GM12891 (cell line): Measurements from ENCODE around the gene UGT1A6.

ENCODE experiments used
- DNase-seq: peaks from one replicate; pipeline ENCODE4 v3.0.0; 2011; ENCODE audit warnings: low spot score; ENCODE audit not compliant: insufficient read length
- FAIRE-seq: peaks from 2 replicates; lab custom pipeline; 2011; peaks lifted over from hg19 to GRCh38; lab: Jason Lieb, UNC
- PAX5 ChIP-seq: IDR thresholded peaks from 2 replicates; pipeline ENCODE4 v1.6.1; 2011; ENCODE audit warnings: low read length, moderate library complexity, mild to moderate bottlenecking; ENCODE audit not compliant: insufficient read depth, severe bottlenecking
- POLR2A ChIP-seq: IDR thresholded peaks from 2 replicates; pipeline ENCODE4 v1.6.1; 2011; ENCODE audit warnings: low read depth, low read length, control low read depth
- POLR2AphosphoS5 ChIP-seq: IDR thresholded peaks from 2 replicates; pipeline ENCODE4 v1.6.1; 2011; ENCODE audit warnings: low read depth, low read length, control low read depth
- POU2F2 ChIP-seq: IDR thresholded peaks from 2 replicates; pipeline ENCODE4 v1.6.1; 2011; ENCODE audit warnings: low read depth, mild to moderate bottlenecking, control low read depth, low read length, moderate library complexity
- SPI1 ChIP-seq: IDR thresholded peaks from 2 replicates; pipeline ENCODE4 v1.6.1; 2011; ENCODE audit warnings: low read depth, low read length, control low read depth
- TAF1 ChIP-seq: IDR thresholded peaks from 2 replicates; pipeline ENCODE4 v1.6.1; 2011; ENCODE audit warnings: low read depth, low read length, control low read depth

The UGT1A6 gene

GRCh38 chr2:233791883-233792329 lies 99.2 kb downstream of the UGT1A6 start:
- TF ChIP-seq POLR2A (no peak), POU2F2 (no peak), TAF1 (no peak), SPI1 (no peak), POLR2AphosphoS5 (no peak), PAX5 (no peak)
- no peak for FAIRE-seq
- no peak for DNase-seq

GRCh38 chr2:233792720-233793119 lies 100.0 kb downstream of the UGT1A6 start:
- no peak for FAIRE-seq
- no peak for TF ChIP-seq POLR2AphosphoS5
- no peak for TF ChIP-seq POLR2A
- no peak for TF ChIP-seq PAX5
- no peak for TF ChIP-seq TAF1
- TF ChIP-seq POU2F2, result no peak
- no peak for TF ChIP-seq SPI1

GRCh38 chr2:233793465-233794127 lies 100.9 kb downstream of the UGT1A6 start:
- FAIRE-seq (no peak), DNase-seq (no peak)
- TF ChIP-seq SPI1, result no peak
- TF ChIP-seq POLR2AphosphoS5, result no peak
- TF ChIP-seq TAF1, result no peak
- no peak for TF ChIP-seq POU2F2
- TF ChIP-seq PAX5, result no peak
- no peak for TF ChIP-seq POLR2A

More at GRCh38 chr2:233792720-233793119, 100.0 kb downstream of the UGT1A6 start:
- no peak for DNase-seq

GRCh38 chr2:233794128-233794658 lies 101.5 kb downstream of the UGT1A6 start:
- TF ChIP-seq POU2F2 (no peak), TAF1 (no peak)
- DNase-seq, result no peak
- no peak for FAIRE-seq

- FAIRE-seq, result no peak
- TF ChIP-seq POLR2AphosphoS5, result no peak
- no peak for DNase-seq
These were observed 103.1 kb downstream of the UGT1A6 start for GRCh38 chr2:233795735-233796171.

- no peak for TF ChIP-seq POLR2AphosphoS5
- TF ChIP-seq POLR2A, result no peak
- no peak for TF ChIP-seq POU2F2
- no peak for TF ChIP-seq SPI1
- TF ChIP-seq PAX5, result no peak
- TF ChIP-seq TAF1, result no peak
- FAIRE-seq (no peak), DNase-seq (no peak)
These were observed 103.6 kb downstream of the UGT1A6 start for GRCh38 chr2:233796254-233796653.

- TF ChIP-seq POU2F2 (no peak), POLR2AphosphoS5 (no peak), PAX5 (no peak), SPI1 (no peak), TAF1 (no peak), POLR2A (no peak)
- DNase-seq, result no peak
- no peak for FAIRE-seq
These were observed 105.8 kb downstream of the UGT1A6 start for GRCh38 chr2:233798335-233799086.

- TF ChIP-seq POLR2AphosphoS5 (no peak), PAX5 (no peak), TAF1 (no peak), POU2F2 (no peak), POLR2A (no peak), SPI1 (no peak)
- FAIRE-seq (no peak), DNase-seq (no peak)
These were observed 106.5 kb downstream of the UGT1A6 start for GRCh38 chr2:233799087-233799665.

GRCh38 chr2:233799716-233800115 lies 107.0 kb downstream of the UGT1A6 start:
- no peak for TF ChIP-seq POLR2A
- TF ChIP-seq TAF1, result no peak
- no peak for TF ChIP-seq PAX5
- no peak for TF ChIP-seq SPI1
- TF ChIP-seq POU2F2, result no peak
- no peak for TF ChIP-seq POLR2AphosphoS5

More at GRCh38 chr2:233799716-233800115, 107.0 kb downstream of the UGT1A6 start:
- DNase-seq (no peak), FAIRE-seq (no peak)
